ENCODE data around the gene KANTR.

GRCh38 chrX:53171356-53171755, 77.4 kb downstream of the KANTR start:
- no peak for TF ChIP-seq CTCF (IDR thresholded peaks at IDR 0.05; ENCODE audit: low read depth, low read length)
- TF ChIP-seq EZH2phosphoT487 (IDR thresholded peaks at IDR 0.05; ENCODE audit: low read depth): no peak

Measured in OCI-LY3 (cell line).